GDM1 (cell line): ENCODE data around the gene DOCK10.
A peak's percentile ranks its signal among the peaks of the same experiment; 100 is the strongest.
"Not testable (repeated sequence)": the region's sequence is repeated elsewhere in the genome, so short reads cannot be mapped to it uniquely, and the experiment has no call there.

ENCODE experiments used
- DNase-seq: peaks from one replicate; lab custom pipeline; 2025; lab: John Stamatoyannopoulos, UW

The DOCK10 gene

DNA sequence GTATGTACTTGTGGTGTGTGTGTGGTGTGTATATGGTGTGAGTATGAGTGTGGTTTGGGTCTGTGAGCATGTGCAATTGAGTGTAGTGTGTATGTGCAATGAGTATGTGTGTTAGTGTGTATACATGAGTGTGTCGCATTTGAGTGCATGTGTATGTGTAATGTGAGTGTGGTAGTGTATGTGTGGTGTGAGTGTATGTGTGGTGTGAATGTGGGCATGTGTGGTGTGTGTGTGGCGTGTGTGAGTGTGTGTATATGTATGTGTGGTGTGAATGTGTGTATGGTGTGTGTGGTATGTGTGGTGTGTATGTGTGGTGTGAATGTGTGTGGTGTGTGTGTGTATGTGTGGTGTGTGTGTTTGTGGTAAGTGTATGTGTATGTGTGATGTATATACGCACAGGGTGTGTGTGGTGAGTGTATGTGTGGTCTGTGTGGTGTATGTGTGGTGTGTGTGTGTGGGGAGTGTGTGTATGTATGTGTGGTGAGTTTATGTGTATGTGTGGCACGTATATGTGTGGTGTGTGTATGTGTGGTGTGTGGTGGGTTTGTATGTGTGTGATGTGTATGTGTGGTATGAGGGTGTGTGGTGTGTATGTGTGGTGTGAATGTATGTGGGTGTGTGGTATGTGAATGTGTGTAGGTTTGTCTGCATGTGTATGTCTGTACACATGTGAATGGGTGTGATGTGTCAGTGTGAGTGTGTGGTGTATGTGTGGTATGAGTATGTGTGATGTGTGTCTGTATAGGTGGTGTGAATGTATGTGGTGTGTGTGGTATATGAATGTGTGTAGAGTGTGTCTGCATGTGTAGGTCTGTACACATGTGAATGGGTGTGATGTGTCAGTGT lies 123.4 kb downstream of the DOCK10 start:
- no peak for DNase-seq

DNA sequence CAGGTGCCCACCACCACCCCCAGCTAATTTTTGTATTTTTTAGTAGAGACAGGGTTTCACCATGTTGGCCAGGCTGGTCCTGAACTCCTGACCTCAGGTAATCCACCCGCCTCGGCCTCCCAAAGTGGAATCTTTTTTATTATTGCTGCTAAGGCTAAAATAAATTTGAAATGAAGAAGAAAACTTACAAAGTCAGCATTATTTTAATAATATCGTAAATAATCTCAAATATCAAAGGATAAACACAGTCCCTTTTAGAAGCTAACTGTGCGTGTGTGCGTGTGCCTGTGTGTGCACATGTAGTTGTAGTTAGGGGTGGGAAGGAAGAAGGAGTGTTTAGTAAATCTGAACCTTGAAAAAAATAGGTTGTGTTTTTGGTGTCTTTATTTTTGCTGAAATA lies 125.0 kb downstream of the DOCK10 start:
- DNase-seq: not testable (repeated sequence)

DNA sequence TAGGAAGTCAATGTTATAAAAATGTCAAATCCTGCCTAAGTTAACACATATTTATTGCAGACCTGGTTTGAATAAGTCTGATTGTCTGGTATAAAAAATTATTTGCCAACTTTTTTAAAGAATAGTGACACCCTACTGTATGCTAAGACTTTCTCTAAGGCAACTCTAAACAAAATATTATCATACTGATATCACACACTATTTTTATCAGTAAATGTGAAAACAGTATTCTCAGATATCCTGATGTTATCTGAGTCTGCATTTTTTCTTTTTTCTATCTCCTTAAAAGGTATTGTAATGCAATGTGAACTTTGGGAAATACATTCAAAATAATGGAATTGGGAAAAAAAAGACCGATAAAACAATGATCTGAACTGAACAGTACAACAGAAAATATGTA lies 127.1 kb downstream of the DOCK10 start:
- DNase-seq: no peak

DNA sequence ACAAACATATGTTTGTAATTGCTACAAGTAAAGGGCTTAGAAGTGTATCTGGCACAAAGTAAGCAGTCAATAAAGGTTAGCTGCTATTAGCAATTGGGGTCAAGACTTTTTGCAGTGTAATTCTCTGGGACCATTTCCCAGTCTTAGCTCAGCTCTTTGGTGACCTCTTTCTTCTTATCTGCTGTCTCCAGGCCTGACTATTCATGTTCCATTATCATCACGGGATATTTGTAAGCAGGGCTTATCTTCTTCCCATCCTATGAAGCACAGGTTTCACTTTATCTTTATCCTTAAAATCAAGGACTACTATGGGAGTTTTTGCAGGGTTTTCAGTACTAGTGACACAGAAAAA lies 131.7 kb downstream of the DOCK10 start:
- DNase-seq: no peak

DNA sequence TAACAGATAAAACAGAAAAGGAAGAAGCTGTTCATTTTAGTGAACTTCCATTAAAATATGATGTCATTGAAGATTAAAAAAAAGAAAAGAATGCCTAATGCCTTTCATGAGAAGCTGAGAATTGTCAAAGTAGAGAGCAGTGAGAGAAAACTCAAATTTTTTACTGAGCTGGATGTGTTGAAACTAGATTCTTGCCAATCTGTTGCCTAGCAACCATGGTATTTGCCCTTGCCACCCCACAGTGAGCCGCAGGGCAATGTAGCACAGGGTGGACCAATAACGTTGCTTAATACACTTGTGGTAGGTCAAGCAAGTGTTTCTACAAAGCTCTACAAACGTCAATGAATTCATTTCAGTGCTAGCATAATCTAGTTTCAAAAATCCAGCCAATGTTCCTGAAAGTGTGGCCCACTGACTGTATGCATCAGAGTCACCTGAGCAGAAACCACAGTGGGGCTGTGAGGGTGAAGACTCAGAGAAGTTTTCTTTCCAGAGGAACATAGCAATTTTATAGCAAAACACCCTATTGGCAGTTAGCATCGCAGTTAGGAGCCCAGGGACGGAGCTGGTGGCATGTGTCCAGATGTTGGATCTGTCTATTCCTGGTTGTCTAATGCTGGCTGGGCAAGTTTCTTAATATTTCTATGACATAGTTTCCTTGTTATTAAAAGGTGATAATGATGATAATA lies 132.2 kb downstream of the DOCK10 start:
- no peak for DNase-seq

DNA sequence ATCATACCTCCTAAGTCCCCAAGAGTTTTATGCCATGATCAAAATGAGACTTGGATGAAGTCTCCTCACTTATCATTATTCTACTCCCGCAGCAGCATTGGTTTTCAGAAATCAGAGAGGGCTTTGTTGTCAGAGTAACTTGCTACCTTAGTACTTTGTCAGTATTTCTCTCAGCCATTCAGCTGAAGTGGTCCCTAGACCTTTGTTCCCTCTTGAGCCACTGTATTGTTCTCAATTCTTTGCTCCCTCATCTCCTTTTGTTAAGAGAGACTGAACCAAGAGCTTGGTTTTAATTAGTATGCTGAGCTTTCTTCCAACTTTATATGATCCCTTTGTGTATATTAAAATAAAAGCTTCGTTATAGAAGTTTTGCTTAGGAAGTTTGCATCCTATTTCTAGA lies 133.4 kb downstream of the DOCK10 start:
- DNase-seq: no peak

DNA sequence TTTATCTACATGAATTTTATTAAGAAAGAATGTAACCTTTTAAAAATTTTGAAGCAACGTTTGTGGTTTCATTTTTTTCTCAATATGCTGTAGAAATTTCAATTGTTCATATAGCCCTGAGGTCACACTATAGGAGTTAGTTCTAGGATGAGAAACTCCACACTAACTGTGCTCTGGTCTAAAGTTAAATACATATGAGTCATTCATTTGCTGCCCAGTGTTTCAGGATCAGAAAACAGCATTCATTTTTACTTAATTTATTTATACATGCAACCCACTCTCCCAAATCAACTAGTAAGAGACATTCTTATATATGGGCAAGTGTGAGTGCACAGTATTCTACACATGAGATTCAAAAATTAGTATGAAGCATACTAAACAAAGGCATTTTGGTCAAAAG lies 137.9 kb downstream of the DOCK10 start:
- no peak for DNase-seq

DNA sequence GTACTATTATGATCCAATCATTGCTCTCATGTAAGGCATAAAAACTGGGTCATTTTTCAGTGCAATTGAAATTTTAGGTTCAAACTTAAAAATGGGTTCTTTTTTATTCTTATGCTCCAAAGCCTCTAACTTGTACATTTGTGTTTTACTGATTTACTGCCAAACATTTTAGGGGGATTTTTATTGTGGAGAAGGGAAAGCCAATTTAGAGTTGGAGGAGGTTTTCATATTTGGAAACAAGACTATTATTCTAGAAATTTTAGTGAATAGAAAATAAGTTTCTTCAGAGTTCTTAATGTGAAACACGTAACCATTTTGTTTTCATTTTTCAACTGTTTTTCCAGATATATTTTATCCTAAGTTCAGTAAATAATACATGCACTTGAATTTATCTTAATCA lies 138.6 kb downstream of the DOCK10 start:
- no peak for DNase-seq

DNA sequence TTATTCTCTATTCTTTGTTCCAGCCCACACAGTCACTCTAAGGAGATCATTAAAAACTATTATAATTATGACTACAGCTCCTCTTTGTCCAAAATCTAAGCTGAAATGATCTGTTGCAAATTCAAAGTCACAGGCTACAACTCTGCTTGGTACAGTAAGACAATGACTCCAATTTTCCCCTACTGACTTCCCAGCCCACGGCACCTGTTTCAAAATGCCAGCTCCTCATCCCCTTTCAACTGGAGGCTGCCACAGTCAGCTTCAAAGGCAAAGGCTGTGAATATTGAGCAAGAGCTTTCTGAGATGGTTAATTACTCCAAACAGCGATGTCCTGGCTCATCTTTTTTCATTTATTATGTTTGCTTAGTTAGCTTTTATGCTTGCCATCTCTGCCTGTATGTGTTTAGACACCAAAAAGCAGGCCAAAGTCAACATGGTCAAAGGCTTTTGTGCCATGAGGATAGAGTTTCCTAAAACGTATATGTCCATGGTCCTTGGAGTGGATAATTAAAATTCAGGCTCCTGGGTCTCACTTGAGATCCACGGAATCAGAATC lies 141.1 kb downstream of the DOCK10 start:
- DNase-seq: no peak

DNA sequence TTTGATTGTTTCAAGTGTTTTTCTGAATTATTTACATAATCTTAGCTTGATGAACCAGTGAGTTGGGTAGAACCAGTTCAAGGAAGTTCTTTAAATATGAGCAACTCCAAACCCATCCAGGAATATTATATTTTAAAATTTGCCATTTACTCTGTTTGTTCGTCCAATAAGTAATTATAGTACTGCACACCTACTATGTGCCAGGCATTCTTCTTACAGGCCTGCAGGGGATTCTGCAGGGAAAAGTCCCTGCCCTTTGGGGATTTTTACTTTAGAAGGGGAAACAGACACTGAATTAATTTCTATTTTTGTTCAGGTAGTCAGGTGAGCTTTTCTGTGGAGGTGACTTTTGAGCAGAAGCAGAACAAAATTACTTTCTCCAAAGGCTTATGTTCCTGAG lies 146.9 kb downstream of the DOCK10 start:
- DNase-seq: no peak

DNA sequence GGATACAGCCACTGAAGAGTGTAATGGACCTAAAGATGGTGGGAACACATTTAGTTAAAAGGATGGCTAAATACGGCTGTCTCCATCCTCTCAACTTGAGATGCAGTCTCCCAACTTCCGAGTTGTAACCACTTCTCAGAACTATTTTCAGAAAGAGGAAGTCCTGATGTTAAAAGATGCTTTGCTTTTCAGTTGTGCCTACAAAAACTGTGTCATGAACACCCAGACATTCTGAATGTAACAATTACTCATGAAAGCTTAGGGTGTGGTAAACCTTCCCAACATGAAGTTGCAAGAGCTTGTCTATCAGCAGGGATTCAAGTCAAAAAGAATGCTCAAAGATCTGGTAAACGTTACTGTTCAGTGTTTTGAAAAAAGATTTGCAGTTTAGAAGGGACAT lies 147.9 kb downstream of the DOCK10 start:
- peak; percentile 79 for DNase-seq

DNA sequence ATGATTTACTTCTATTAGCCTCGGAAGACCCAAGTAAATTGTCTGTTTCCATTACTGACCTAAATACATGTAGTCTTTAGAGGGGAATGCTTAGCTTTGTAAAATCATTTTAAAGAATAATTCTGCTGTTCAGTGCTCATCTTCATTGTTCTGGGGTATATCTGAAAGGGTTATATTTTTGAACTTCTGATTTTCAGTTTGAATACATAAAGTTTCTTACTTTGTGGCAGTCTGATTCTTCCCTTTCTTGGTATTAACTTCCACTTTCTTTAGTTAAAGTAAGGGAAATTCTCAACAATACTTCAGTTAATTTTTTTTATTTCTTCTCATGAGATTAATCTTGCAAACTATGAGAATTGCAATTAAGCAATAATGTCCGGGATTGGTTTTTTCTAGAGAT lies 148.4 kb downstream of the DOCK10 start:
- no peak for DNase-seq

DNA sequence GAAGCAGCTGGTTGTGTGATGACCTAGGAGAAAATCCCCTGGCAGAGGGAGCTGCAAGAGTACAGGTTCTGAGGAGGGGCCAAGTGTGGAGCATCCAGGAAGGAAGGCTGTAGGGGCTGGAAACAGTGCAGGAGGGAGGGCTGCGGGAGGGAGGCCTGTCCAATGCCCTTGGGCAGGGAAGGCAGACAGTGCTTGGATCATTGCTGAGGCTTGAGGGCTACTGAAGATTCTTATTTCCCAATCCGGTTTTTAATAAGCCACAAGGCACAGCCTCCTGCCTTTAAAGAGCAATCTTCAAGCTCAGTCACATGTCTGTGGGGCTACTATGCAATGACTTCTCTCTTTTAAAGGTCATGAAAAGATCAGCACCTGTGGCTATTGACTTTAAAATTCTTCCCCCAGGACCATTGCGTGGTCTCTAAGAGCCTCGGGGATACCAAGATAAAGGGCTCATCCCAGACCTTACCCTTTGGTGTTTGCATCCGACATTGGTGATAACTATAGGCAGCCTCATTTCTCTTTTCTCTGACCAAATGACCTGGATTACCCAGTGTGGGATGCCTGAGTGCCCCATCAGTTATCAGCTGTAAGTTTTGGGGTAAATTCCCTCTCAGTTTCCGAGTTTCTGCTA lies 149.6 kb downstream of the DOCK10 start:
- DNase-seq: no peak

DNA sequence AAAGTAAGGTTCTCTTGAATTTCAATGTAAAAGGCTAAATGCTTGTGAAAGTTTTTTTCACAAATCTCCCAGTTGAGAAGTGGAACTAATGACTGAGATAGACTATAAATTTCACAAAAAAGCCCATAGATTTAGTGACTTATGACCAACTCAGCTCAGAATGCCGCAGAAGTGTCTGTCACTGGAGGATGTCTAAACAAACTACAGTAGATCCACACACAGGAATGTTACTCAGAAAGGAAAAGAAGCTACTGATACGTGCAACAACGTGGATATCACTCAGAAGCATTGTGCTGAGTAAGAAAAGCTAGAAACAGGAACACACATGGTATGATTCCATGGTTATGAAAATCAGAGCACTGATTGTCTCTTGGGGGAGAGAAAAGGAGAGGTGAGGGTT lies 151.9 kb downstream of the DOCK10 start:
- DNase-seq: no peak

DNA sequence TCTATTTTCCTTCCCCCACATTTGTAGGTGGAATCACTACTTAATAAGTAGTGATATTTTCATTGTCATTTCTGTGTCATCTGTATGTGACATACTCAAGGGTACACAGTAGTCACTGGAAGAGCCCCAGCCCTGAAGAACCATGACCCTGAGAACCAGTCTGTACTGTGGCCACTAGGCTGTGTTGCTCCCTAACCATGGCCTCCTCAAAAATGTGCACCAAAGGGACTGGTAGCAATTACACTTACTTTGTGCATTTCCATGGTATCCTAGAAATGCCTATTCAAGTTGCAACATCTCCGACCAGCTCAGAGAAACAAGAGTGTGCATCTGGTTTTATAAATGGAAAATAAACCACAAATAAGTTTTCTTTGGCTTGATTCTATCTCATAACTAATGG lies 155.1 kb downstream of the DOCK10 start:
- DNase-seq: no peak

DNA sequence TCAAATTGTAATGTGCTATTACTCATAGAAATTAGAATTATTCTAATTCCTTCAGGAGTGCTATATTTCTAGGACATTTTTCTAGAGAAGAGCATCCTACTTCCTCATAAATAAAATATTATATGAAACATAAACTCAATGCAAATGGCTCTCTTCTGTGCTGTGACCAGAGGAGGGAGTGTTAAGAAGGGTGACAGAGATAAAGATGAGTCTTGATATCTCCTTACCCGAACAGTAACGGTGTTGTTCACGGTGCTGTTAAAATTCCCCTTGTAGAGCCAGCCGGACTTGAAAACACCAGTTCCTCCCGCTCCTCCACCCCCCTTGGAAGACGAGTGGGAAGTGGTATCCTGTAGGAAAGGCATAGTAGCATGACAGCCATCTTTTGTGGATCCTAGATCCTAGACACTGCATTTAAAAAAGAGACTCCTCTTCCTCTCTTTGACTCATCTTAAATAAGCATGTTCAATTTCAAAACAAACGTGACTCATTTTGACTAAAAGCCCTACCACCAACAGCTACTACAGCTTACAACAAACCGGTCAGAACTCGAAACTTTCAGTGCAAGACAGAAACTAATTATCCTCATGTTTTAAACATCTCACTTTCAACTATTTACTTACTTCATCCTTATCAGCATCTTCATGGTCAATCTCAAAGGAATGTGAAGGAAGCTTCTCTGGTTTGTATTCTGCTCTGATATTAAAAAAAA lies 156.3 kb downstream of the DOCK10 start:
- no peak for DNase-seq

DNA sequence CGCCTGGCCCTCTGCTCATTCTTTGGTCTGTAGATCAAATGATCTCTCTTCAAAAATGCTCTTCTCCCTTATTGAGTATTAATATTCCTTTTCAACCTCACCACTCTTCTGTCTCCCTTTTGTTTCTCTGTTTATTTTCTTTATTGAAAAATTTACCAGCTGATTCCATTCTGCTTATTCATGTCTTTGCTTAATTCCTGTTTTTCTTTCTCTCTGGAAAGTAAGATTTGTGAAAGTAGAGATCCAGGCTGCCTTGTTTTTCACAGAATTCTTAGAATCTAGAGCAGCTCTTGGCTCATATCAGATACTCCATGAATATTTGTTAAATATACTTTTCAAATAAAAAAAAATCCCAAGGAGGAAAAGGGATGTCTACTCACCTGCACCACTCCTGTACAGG lies 157.0 kb downstream of the DOCK10 start:
- no peak for DNase-seq

DNA sequence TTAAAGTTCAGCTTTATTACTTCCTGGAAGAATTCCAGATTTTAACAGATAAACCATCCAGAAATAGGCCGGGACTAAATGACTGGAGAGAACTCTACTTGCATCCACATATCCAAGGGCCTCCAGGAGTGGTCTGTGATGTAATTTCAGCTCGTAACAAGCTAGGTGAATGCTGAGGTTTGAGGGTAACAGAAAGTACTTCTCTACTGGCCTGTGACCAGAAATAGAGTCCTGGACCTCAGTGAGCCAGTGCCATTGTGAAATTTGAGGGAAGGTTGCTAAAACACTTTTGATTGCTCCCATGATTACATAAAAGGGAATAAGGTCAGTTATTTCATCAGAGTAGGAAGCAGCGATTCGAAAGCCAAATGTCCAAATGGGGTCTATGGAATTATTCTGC lies 158.1 kb downstream of the DOCK10 start:
- DNase-seq: no peak

DNA sequence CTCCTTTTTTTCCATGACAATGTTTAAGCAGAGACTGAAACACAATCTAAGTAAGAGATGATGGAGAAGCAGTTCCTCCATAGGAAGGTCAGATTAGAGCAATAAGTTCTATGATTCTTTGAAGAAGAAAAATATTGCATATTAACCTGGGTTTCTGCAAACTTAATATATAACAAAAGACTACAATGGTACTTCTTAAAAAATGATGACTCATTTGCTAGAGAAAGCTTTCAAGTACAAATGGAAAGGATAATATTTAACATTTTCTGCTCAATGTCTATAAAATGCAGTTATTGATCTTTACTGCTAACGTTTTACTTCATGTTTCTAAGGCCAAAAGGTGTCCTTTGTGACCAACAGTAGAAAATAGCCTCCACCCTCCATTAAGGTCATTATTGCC lies 158.6 kb downstream of the DOCK10 start:
- no peak for DNase-seq

DNA sequence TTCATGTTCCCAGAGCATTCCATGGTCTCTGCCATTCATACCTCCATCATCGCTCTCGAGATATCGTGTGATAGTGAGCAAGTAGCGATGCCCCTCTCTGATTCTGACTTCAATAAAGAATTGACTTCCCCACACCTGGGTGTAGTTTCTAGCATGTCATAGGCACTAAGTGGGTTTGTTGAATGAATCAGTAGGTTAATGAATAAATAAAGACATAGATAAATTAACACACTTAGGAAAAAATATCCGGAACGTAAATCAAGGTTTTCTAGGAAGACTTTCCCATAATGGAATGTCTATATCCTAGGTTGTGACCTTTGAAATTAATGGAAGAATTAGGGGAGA lies 159.1 kb downstream of the DOCK10 start:
- DNase-seq: no peak

DNA sequence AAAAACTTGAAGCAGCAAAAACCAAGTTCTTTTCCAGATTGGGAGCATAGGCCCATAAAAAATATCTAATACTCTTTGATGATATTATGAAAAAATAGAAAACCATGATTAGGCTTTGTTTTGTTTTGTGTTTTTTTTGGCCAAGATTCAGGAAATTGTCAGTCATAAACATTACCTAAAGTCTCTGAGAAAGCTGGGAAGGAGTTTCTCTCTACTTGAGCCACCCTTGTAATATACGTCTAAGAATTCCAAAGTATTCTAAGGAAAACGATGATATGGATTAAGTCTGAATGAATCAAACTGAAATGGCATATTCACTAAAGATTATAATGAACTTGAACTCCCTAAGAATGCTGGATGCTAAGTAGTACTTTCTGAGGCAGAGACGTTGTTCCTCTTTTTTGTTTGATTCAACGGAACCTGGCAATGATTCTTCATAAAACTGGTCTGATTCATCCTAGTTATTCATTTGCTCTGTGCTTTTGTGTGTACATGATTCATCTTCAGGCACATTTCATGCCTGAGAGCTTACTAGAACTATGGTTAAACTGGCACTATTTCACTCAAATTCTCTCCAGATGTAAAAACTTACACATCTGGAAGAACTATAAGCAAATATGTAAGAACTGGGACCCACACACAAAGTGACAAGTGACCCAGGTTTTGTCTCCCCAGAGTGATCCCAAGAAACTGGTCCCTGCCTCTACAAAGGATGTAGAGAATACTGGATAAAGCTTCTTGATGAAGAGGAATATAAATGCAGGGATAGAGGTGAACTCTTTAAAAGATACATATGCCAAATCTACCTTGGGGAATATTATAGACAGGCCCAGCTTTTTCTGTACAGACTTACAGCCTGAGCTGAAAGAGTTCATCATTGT lies 159.7 kb downstream of the DOCK10 start:
- peak; percentile 35 for DNase-seq
